RCC 7860 (cell line): ENCODE results near the gene SPATA3.

Source experiments
- DNase-seq: peaks from one replicate; pipeline ENCODE4 v3.0.0-alpha.2; 2015; ENCODE audit warnings: low spot score
- FAIRE-seq: peaks from 2 replicates; lab custom pipeline; 2012; peaks lifted over from hg19 to GRCh38; lab: Jason Lieb, UNC

Gene SPATA3

GRCh38 chr2:230995821-230996220, at the start of gene SPATA3:
Gene SPATA3 (plus strand): TSS chr2:230996121. CDS start chr2:230996234, 113 bp downstream.
- DNase-seq (no peak), FAIRE-seq (no peak)

GRCh38 chr2:230946429-230947234, 49.3 kb upstream of the SPATA3 start:
- no peak for DNase-seq
- no peak for FAIRE-seq

GRCh38 chr2:230947235-230947576, 48.7 kb upstream of the SPATA3 start:
- DNase-seq (no peak), FAIRE-seq (no peak)

GRCh38 chr2:230947908-230948365, 48.0 kb upstream of the SPATA3 start:
- no peak for FAIRE-seq

GRCh38 chr2:230949966-230950873, 45.7 kb upstream of the SPATA3 start:
- DNase-seq: no peak

More at GRCh38 chr2:230947908-230948365, 48.0 kb upstream of the SPATA3 start:
- no peak for DNase-seq

GRCh38 chr2:230950874-230951339, 45.0 kb upstream of the SPATA3 start:
- no peak for FAIRE-seq

More at GRCh38 chr2:230949966-230950873, 45.7 kb upstream of the SPATA3 start:
- FAIRE-seq: no peak

GRCh38 chr2:230951396-230951795, 44.5 kb upstream of the SPATA3 start:
- FAIRE-seq (no peak), DNase-seq (no peak)

More at GRCh38 chr2:230950874-230951339, 45.0 kb upstream of the SPATA3 start:
- DNase-seq: no peak

GRCh38 chr2:230952226-230952956, 43.5 kb upstream of the SPATA3 start:
- DNase-seq (no peak), FAIRE-seq (no peak)

GRCh38 chr2:230953845-230954244, 42.1 kb upstream of the SPATA3 start:
- DNase-seq (peak; percentile 82), FAIRE-seq (peak; percentile 82)

- FAIRE-seq: no peak
- DNase-seq: no peak
Measured at GRCh38 chr2:230954746-230955145, 41.2 kb upstream of the SPATA3 start.

- FAIRE-seq (no peak), DNase-seq (no peak)
Measured at GRCh38 chr2:230955163-230955737, 40.7 kb upstream of the SPATA3 start.

- FAIRE-seq: no peak
- peak; percentile 13 for DNase-seq
Measured at GRCh38 chr2:230956827-230957755, 38.8 kb upstream of the SPATA3 start.

GRCh38 chr2:230957756-230958391, 38.0 kb upstream of the SPATA3 start:
- FAIRE-seq: peak; percentile 39
- DNase-seq: no peak

GRCh38 chr2:230958820-230959756, 36.8 kb upstream of the SPATA3 start:
- DNase-seq: no peak
- FAIRE-seq: no peak

- DNase-seq (no peak), FAIRE-seq (no peak)
Measured at GRCh38 chr2:230960026-230960425, 35.9 kb upstream of the SPATA3 start.

- no peak for DNase-seq
- FAIRE-seq: no peak
Measured at GRCh38 chr2:230961091-230961491, 34.8 kb upstream of the SPATA3 start.

GRCh38 chr2:230964136-230964730, 31.7 kb upstream of the SPATA3 start:
- no peak for FAIRE-seq
- DNase-seq: no peak
